Measurements from ENCODE around the gene SLC44A3.

DNA sequence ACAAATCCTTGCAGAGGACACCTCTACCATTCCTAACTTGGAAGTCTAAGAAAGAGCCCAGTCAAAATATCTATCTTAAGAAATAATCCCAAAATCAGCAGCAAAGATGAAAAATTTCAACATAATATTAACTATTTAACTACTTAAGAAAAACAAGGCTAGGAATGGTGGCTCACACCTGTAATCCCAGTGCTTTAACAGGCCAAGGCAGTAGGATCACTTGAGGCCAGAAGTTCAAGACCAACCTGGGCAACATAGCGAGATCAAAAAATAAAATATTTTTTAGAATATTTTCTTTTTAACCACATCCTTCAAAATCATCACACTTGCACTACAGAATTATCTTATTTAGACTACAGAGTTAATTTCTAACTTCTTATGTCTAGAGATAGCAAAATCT is 101.8 kb downstream of the SLC44A3 start:
- TF ChIP-seq CTCF (IDR thresholded peaks at IDR 0.05) (no peak), POLR2A (IDR thresholded peaks at IDR 0.05) (no peak)

Data from heart left ventricle (tissue), 13 donors.